NB4 (cell line): Measurements from ENCODE around the gene METTL27.

Source experiments
- POLR2A ChIP-seq: IDR thresholded peaks from 2 replicates; pipeline ENCODE4 v1.6.1; 2011; ENCODE audit warnings: mild to moderate bottlenecking; ENCODE audit not compliant: insufficient read length; ENCODE audit errors: extremely low read depth
- TF ChIP-seq, protein P1 (sequence below): IDR thresholded peaks from one replicate; pipeline ENCODE4 v1.5.1; 2012; ENCODE audit warnings: low read depth, low read length

DNA sequence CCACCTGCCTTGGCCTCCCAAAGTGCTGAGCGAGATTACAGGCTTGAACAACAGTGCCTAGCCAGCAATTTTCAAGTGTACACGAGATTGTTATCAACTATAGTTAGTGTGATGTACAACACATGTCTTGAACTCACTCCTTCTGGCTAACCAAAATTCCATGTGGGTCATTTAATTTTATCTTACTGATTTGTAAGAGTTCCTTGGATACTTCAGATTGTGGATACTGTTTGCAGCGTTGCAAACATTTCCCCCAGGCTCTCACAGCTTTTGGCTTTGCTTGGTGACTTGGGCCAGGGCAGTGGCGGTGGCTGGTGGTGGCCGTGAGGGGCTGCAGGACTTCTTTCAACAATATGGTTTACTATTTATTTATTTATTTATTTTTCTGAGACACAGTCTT is 10.2 kb upstream of the METTL27 start:
- TF ChIP-seq, protein P1, sequence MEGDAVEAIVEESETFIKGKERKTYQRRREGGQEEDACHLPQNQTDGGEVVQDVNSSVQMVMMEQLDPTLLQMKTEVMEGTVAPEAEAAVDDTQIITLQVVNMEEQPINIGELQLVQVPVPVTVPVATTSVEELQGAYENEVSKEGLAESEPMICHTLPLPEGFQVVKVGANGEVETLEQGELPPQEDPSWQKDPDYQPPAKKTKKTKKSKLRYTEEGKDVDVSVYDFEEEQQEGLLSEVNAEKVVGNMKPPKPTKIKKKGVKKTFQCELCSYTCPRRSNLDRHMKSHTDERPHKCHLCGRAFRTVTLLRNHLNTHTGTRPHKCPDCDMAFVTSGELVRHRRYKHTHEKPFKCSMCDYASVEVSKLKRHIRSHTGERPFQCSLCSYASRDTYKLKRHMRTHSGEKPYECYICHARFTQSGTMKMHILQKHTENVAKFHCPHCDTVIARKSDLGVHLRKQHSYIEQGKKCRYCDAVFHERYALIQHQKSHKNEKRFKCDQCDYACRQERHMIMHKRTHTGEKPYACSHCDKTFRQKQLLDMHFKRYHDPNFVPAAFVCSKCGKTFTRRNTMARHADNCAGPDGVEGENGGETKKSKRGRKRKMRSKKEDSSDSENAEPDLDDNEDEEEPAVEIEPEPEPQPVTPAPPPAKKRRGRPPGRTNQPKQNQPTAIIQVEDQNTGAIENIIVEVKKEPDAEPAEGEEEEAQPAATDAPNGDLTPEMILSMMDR = no peak
- TF ChIP-seq POLR2A = no peak
